Neural crest cell (in vitro differentiated cells): ENCODE data around the gene CCDC61. TPM values are rescaled to one million over a fixed set of nuclear protein-coding genes. Genes with fewer than 3 reads are reported as not detected.

Experiments used
- DNase-seq: peaks from one replicate; pipeline ENCODE4 v3.0.0; 2021; ENCODE audit warnings: low read depth, mixed read lengths, low spot score
- H3K27ac Mint-ChIP-seq: one replicate; pipeline ENCODE4 v1.8.0; 2021; ENCODE audit warnings: mild to moderate bottlenecking, mixed read lengths; ENCODE audit not compliant: unreplicated experiment
- H3K27me3 Mint-ChIP-seq: 2 replicates; pipeline ENCODE4 v1.8.0; 2021; ENCODE audit warnings: low read depth, mild to moderate bottlenecking, mixed read lengths
- H3K36me3 Mint-ChIP-seq: 2 replicates; pipeline ENCODE4 v1.8.0; 2021; ENCODE audit warnings: low read depth, mild to moderate bottlenecking, mixed read lengths
- H3K4me1 Mint-ChIP-seq: 2 replicates; pipeline ENCODE4 v1.8.0; 2021; ENCODE audit warnings: mixed read lengths
- H3K4me3 Mint-ChIP-seq: one replicate; pipeline ENCODE4 v1.8.0; 2021; ENCODE audit warnings: mild to moderate bottlenecking, mixed read lengths
- H3K9me3 Mint-ChIP-seq: 2 replicates; pipeline ENCODE4 v1.8.0; 2021; ENCODE audit warnings: mixed read lengths
- CTCF ChIP-seq: fragments of 200-600 bp; sonication (generic); conservative IDR thresholded peaks from 2 replicates; pipeline ENCODE4 v1.5.0; 2021; ENCODE audit warnings: antibody characterized with exemption, mild to moderate bottlenecking
- total RNA-seq: library from RNA; stranded (reverse); gene quantifications from 2 replicates; pipeline ENCODE4 v1.2.1, GENCODE V29; 2021

Gene CCDC61
- total RNA-seq, 1 donor from 2014 or later, result 18.1 TPM

- Mint-ChIP-seq H3K9me3 (no peaks in the 10 kb centered on the region), H3K36me3 (no peaks in the 10 kb centered on the region), H3K27ac (no peak overlapping the region), H3K4me3 (no peak overlapping the region), H3K27me3 (peaks cover 42% of the 10 kb centered on the region), H3K4me1 (peaks cover 20% of the 10 kb centered on the region)
- TF ChIP-seq CTCF, result no peak
- DNase-seq, result no peak
Observed at GRCh38 chr19:46017874-46018675, 22.8 kb downstream of the CCDC61 start.

- TF ChIP-seq CTCF, result no peak
- Mint-ChIP-seq H3K36me3 (no peaks in the 10 kb centered on the region), H3K27ac (no peak overlapping the region), H3K27me3 (peaks cover 35% of the 10 kb centered on the region), H3K9me3 (no peaks in the 10 kb centered on the region), H3K4me3 (no peak overlapping the region), H3K4me1 (peaks cover 20% of the 10 kb centered on the region)
- no peak for DNase-seq
Observed at GRCh38 chr19:46018729-46019251, 23.5 kb downstream of the CCDC61 start.

- Mint-ChIP-seq H3K4me3 (no peak overlapping the region), H3K4me1 (peaks cover 19% of the 10 kb centered on the region), H3K27ac (no peak overlapping the region)
Observed at GRCh38 chr19:46019270-46019669, 24.0 kb downstream of the CCDC61 start.

GRCh38 chr19:46020819-46021125 is 25.5 kb downstream of the CCDC61 start:
- Mint-ChIP-seq H3K27me3 (peaks cover 17% of the 10 kb centered on the region), H3K4me3 (no peak overlapping the region), H3K36me3 (no peaks in the 10 kb centered on the region), H3K27ac (no peak overlapping the region), H3K9me3 (no peaks in the 10 kb centered on the region), H3K4me1 (peaks cover 9% of the 10 kb centered on the region)
- no peak for DNase-seq
- no peak for TF ChIP-seq CTCF

More at GRCh38 chr19:46019270-46019669, 24.0 kb downstream of the CCDC61 start:
- no peak for DNase-seq
- Mint-ChIP-seq H3K36me3 (no peaks in the 10 kb centered on the region), H3K9me3 (no peaks in the 10 kb centered on the region), H3K27me3 (peaks cover 30% of the 10 kb centered on the region)
- no peak for TF ChIP-seq CTCF

- peaks cover 5% of the 10 kb centered on the region for H3K9me3 Mint-ChIP-seq
- H3K4me1 Mint-ChIP-seq, result peaks cover 4% of the 10 kb centered on the region
- peaks cover 11% of the 10 kb centered on the region for H3K27me3 Mint-ChIP-seq
- peaks cover 7% of the 10 kb centered on the region for H3K36me3 Mint-ChIP-seq
- no peak overlapping the region for H3K27ac Mint-ChIP-seq
- DNase-seq, result no peak
- no peak for TF ChIP-seq CTCF
- no peak overlapping the region for H3K4me3 Mint-ChIP-seq
Observed at GRCh38 chr19:46021531-46022041, 26.3 kb downstream of the CCDC61 start.
